ENCODE measurements around the gene TUBA1A.

DNA sequence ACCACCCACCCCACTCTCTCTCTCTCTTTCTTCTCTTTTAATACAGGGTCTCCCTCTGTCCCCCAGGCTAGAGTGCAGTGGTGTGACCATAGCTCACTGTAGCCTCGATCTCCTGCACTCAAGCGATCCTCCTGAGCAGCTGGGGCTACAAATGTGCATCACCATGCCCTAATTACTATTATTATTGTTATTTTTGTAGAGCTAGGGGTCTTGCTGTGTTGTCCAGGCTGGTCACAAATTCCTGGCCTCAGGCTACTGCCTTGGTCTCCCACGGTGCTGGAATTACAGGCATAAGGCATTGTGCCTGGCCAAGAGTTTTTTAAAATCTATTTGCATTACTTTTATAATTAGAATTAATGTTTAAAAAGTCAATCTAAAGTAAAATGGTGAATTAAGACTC lies 34.7 kb downstream of the TUBA1A start:
- TF ChIP-seq GATA3 (IDR thresholded peaks at IDR 0.05; ENCODE audit: low read depth, low read length) (no peak), GATA2 (IDR thresholded peaks at IDR 0.05; ENCODE audit: low read depth, low read length) (no peak)

All from SH-SY5Y (cell line).